Urinary bladder (tissue), 4 donors: ENCODE measurements around the gene DENND1A. TPM values are rescaled to one million over a fixed set of nuclear protein-coding genes. Genes with fewer than 3 reads are reported as not detected.

Experiments
- DNase-seq: peaks from one replicate; pipeline ENCODE4 v3.0.0-alpha.2; 2015; ENCODE audit errors: extremely low spot score
- H3K27ac ChIP-seq: one replicate; pipeline ENCODE4 v1.5.1; 2013; ENCODE audit warnings: low read depth, mild to moderate bottlenecking, moderate library complexity
- H3K36me3 ChIP-seq: one replicate; pipeline ENCODE4 v1.6.1; 2013; ENCODE audit warnings: mild to moderate bottlenecking, moderate library complexity; ENCODE audit not compliant: insufficient read depth
- H3K4me1 ChIP-seq: one replicate; pipeline ENCODE4 v1.6.1; 2013; ENCODE audit warnings: mild to moderate bottlenecking, moderate library complexity; ENCODE audit not compliant: insufficient read depth
- H3K4me3 ChIP-seq: one replicate; pipeline ENCODE4 v1.5.1; 2013; ENCODE audit warnings: low read depth, low read length
- WGBS: extraction: QIAGEN DNeasy Blood & Tissue Kit; methylation state at CpG from one replicate; pipeline ENCODE4 v1.1.7; 2013; 5-methylcytosine and 5-hydroxymethylcytosine counted together
- polyA plus RNA-seq: library from polyadenylated mRNA; stranded (reverse); fragments of 200-250 nt; gene quantifications from one replicate; pipeline ENCODE4 v1.2.3, GENCODE V29; 2013
- total RNA-seq: library from RNA; depleted of rRNA; stranded (reverse); fragments of >200 nt; gene quantifications from one replicate; pipeline ENCODE4 v1.2.3, GENCODE V29; 2014
- donor health status: healthy with polysubstance abuse.
- donor health status: healthy.

Gene DENND1A
- total and polyA plus RNA-seq, 2 donors, result 14.8 to 20.2 TPM

- Histone ChIP-seq H3K4me1 (no peaks in the 10 kb centered on the region), H3K36me3 (no peaks in the 10 kb centered on the region), H3K27ac (no peak overlapping the region), H3K4me3 (no peak overlapping the region)
- no peak for DNase-seq
- 44% methylated on average over 58 of the region's 58 CpGs for WGBS
These were observed 557.0 kb downstream of the DENND1A start for GRCh38 chr9:123372766-123373446.

GRCh38 chr9:123371805-123372590 lies 557.9 kb downstream of the DENND1A start:
- H3K36me3 ChIP-seq, result no peaks in the 10 kb centered on the region
- H3K4me1 ChIP-seq, result no peaks in the 10 kb centered on the region
- H3K27ac ChIP-seq, result no peak overlapping the region
- WGBS, result 89% methylated on average over 14 of the region's 14 CpGs
- no peak for DNase-seq
- no peak overlapping the region for H3K4me3 ChIP-seq

- H3K4me1 ChIP-seq, result no peaks in the 10 kb centered on the region
- 88% methylated on average over 18 of the region's 18 CpGs for WGBS
- H3K4me3 ChIP-seq, result no peak overlapping the region
- DNase-seq, result no peak
- no peaks in the 10 kb centered on the region for H3K36me3 ChIP-seq
- H3K27ac ChIP-seq, result no peak overlapping the region
These were observed 558.7 kb downstream of the DENND1A start for GRCh38 chr9:123371228-123371584.

GRCh38 chr9:123370526-123371227 lies 559.2 kb downstream of the DENND1A start:
- Histone ChIP-seq H3K27ac (no peak overlapping the region), H3K4me3 (no peak overlapping the region), H3K4me1 (no peaks in the 10 kb centered on the region), H3K36me3 (no peaks in the 10 kb centered on the region)
- 91% methylated on average over 29 of the region's 29 CpGs for WGBS
- no peak for DNase-seq

GRCh38 chr9:123370108-123370507 lies 559.8 kb downstream of the DENND1A start:
- Histone ChIP-seq H3K36me3 (no peaks in the 10 kb centered on the region), H3K27ac (no peak overlapping the region), H3K4me3 (no peak overlapping the region), H3K4me1 (no peaks in the 10 kb centered on the region)
- 97% methylated on average over 13 of the region's 13 CpGs for WGBS
- no peak for DNase-seq

GRCh38 chr9:123369296-123369695 lies 560.6 kb downstream of the DENND1A start:
- WGBS, result 86% methylated on average over 3 of the region's 3 CpGs
- Histone ChIP-seq H3K27ac (no peak overlapping the region), H3K4me3 (no peak overlapping the region), H3K4me1 (no peaks in the 10 kb centered on the region), H3K36me3 (no peaks in the 10 kb centered on the region)
- no peak for DNase-seq

- WGBS, result 87% methylated on average over 6 of the region's 6 CpGs
- Histone ChIP-seq H3K4me1 (no peaks in the 10 kb centered on the region), H3K27ac (no peak overlapping the region), H3K4me3 (no peak overlapping the region), H3K36me3 (no peaks in the 10 kb centered on the region)
- DNase-seq, result no peak
These were observed 561.3 kb downstream of the DENND1A start for GRCh38 chr9:123368536-123369153.

GRCh38 chr9:123368023-123368422 lies 561.9 kb downstream of the DENND1A start:
- Histone ChIP-seq H3K4me3 (no peak overlapping the region), H3K36me3 (no peaks in the 10 kb centered on the region), H3K4me1 (no peaks in the 10 kb centered on the region), H3K27ac (no peak overlapping the region)
- DNase-seq, result no peak
- 83% methylated on average over 10 of the region's 10 CpGs for whole genome bisulfite sequencing

- no peak for DNase-seq
- H3K4me3 ChIP-seq, result no peak overlapping the region
- H3K27ac ChIP-seq, result no peak overlapping the region
- WGBS, result 76% methylated on average over 67 of the region's 67 CpGs
- H3K36me3 ChIP-seq, result no peaks in the 10 kb centered on the region
- no peaks in the 10 kb centered on the region for H3K4me1 ChIP-seq
These were observed 563.9 kb downstream of the DENND1A start for GRCh38 chr9:123365881-123366528.

- WGBS, result 90% methylated on average over 12 of the region's 12 CpGs
- no peak overlapping the region for H3K27ac ChIP-seq
- DNase-seq, result no peak
- no peaks in the 10 kb centered on the region for H3K36me3 ChIP-seq
- no peaks in the 10 kb centered on the region for H3K4me1 ChIP-seq
- no peak overlapping the region for H3K4me3 ChIP-seq
These were observed 564.5 kb downstream of the DENND1A start for GRCh38 chr9:123365287-123365880.

GRCh38 chr9:123364241-123364824 lies 565.6 kb downstream of the DENND1A start:
- no peak for DNase-seq

GRCh38 chr9:123362856-123363255 lies 567.1 kb downstream of the DENND1A start:
- H3K36me3 ChIP-seq, result no peaks in the 10 kb centered on the region
- no peak overlapping the region for H3K4me3 ChIP-seq
- no peak overlapping the region for H3K27ac ChIP-seq
- H3K4me1 ChIP-seq, result no peaks in the 10 kb centered on the region
- WGBS, result 95% methylated on average over 23 of the region's 23 CpGs
- DNase-seq, result no peak

More at GRCh38 chr9:123364241-123364824, 565.6 kb downstream of the DENND1A start:
- H3K4me3 ChIP-seq, result no peak overlapping the region
- WGBS, result 49% methylated on average over 11 of the region's 11 CpGs
- no peaks in the 10 kb centered on the region for H3K4me1 ChIP-seq
- no peak overlapping the region for H3K27ac ChIP-seq
- H3K36me3 ChIP-seq, result no peaks in the 10 kb centered on the region
